Fibroblast of lung (primary cell): ENCODE data around the gene UQCRHL.

ENCODE experiments used
- EZH2 ChIP-seq: IDR thresholded peaks from 2 replicates; pipeline ENCODE4 v1.5.1; 2012; ENCODE audit warnings: low read length, control low read depth, mild to moderate bottlenecking; ENCODE audit errors: missing control alignments
- TF ChIP-seq, protein P1 (sequence below), 2 donors: IDR thresholded peaks in 1 of 2; conservative IDR thresholded peaks in 1 of 2; 1 replicate in 1 of 2; 2 replicates in 1 of 2; pipeline ENCODE4 v1.5.1; 2011 to 2012; ENCODE audit warnings: low read length in 2 of 2, control low read depth in 1 of 2, inconsistent platforms in 1 of 2, low read depth in 1 of 2, mild to moderate bottlenecking in 1 of 2

DNA sequence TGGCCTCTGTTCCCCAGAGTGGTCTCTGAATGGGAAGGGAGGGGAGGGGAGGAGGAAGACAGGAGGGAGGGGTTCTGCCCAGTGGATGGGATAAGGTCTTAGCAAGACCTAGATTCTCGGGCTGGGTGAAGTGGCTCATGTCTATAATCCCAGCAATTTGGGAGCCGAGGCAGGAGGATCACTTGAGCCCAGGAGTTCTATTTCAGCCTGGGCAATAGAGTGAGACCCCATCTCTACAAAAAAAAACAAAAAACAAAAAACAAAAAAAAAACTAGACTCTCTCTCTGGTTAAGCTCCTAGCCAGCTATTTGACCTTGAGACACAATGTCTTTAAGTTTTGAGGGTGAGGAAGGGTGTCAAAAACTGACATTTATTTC lies 11.4 kb downstream of the UQCRHL start:
- TF ChIP-seq, protein P1, sequence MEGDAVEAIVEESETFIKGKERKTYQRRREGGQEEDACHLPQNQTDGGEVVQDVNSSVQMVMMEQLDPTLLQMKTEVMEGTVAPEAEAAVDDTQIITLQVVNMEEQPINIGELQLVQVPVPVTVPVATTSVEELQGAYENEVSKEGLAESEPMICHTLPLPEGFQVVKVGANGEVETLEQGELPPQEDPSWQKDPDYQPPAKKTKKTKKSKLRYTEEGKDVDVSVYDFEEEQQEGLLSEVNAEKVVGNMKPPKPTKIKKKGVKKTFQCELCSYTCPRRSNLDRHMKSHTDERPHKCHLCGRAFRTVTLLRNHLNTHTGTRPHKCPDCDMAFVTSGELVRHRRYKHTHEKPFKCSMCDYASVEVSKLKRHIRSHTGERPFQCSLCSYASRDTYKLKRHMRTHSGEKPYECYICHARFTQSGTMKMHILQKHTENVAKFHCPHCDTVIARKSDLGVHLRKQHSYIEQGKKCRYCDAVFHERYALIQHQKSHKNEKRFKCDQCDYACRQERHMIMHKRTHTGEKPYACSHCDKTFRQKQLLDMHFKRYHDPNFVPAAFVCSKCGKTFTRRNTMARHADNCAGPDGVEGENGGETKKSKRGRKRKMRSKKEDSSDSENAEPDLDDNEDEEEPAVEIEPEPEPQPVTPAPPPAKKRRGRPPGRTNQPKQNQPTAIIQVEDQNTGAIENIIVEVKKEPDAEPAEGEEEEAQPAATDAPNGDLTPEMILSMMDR (conservative IDR thresholded peaks at IDR 0.05 in 1 of 2, IDR thresholded peaks at IDR 0.05 in 1 of 2; ENCODE audit: low read depth in 1 of 2, low read length in 2 of 2), result no peak
- TF ChIP-seq EZH2, result no peak
